Measurements from ENCODE around the gene HIVEP3.

The HIVEP3 gene

GRCh38 chr1:41523071-41523470 is 395.7 kb downstream of the HIVEP3 start:
- Histone ChIP-seq H3K27ac (ENCODE audit: low read depth, low read length, poor library complexity, severe bottlenecking) (no peak overlapping the region), H4K20me1 (ENCODE audit: insufficient read depth, low read length) (no peaks in the 10 kb centered on the region), H3K9me3 (ENCODE audit: low read length) (no peaks in the 10 kb centered on the region), H3K36me3 (ENCODE audit: insufficient read depth, low read length) (no peaks in the 10 kb centered on the region), H3K9ac (ENCODE audit: low read length) (no peak overlapping the region), H3K27me3 (ENCODE audit: insufficient read depth, low read length) (no peaks in the 10 kb centered on the region), H3K4me3 (ENCODE audit: low read depth, low read length, poor library complexity, severe bottlenecking) (no peak overlapping the region), H3F3A (ENCODE audit: insufficient read depth, low read length) (no peaks in the 10 kb centered on the region), H3K9me2 (ENCODE audit: low read depth, low read length) (no peaks in the 10 kb centered on the region), H3K4me1 (ENCODE audit: insufficient read depth, low read length, severe bottlenecking) (peaks cover 11% of the 10 kb centered on the region), H3K79me2 (ENCODE audit: insufficient read depth, low read length) (no peaks in the 10 kb centered on the region), H3K4me2 (ENCODE audit: low read length) (no peak overlapping the region), H2AFZ (ENCODE audit: low read length) (no peak overlapping the region)
- no peak for TF ChIP-seq CTCF (IDR thresholded peaks at IDR 0.05; ENCODE audit: low read length)
- TF ChIP-seq EZH2 (IDR thresholded peaks at IDR 0.05; ENCODE audit: borderline replicate concordance, low read length) = no peak

- Histone ChIP-seq H3K4me3 (ENCODE audit: low read depth, low read length, poor library complexity, severe bottlenecking) (no peak overlapping the region), H3K9ac (ENCODE audit: low read length) (no peak overlapping the region), H3K9me2 (ENCODE audit: low read depth, low read length) (no peaks in the 10 kb centered on the region), H3K9me3 (ENCODE audit: low read length) (no peaks in the 10 kb centered on the region), H3K79me2 (ENCODE audit: insufficient read depth, low read length) (no peaks in the 10 kb centered on the region), H2AFZ (ENCODE audit: low read length) (no peak overlapping the region), H3K36me3 (ENCODE audit: insufficient read depth, low read length) (no peaks in the 10 kb centered on the region), H3K4me2 (ENCODE audit: low read length) (no peak overlapping the region), H3K4me1 (ENCODE audit: insufficient read depth, low read length, severe bottlenecking) (peaks cover 24% of the 10 kb centered on the region), H3K27ac (ENCODE audit: low read depth, low read length, poor library complexity, severe bottlenecking) (no peak overlapping the region), H4K20me1 (ENCODE audit: insufficient read depth, low read length) (no peaks in the 10 kb centered on the region), H3F3A (ENCODE audit: insufficient read depth, low read length) (no peaks in the 10 kb centered on the region), H3K27me3 (ENCODE audit: insufficient read depth, low read length) (no peaks in the 10 kb centered on the region)
- no peak for TF ChIP-seq EZH2 (IDR thresholded peaks at IDR 0.05; ENCODE audit: borderline replicate concordance, low read length)
- no peak for TF ChIP-seq CTCF (IDR thresholded peaks at IDR 0.05; ENCODE audit: low read length)
Measured at GRCh38 chr1:41521766-41522165, 397.0 kb downstream of the HIVEP3 start.

- Histone ChIP-seq H3K27ac (ENCODE audit: low read depth, low read length, poor library complexity, severe bottlenecking) (no peak overlapping the region), H3K36me3 (ENCODE audit: insufficient read depth, low read length) (no peaks in the 10 kb centered on the region), H3K4me3 (ENCODE audit: low read depth, low read length, poor library complexity, severe bottlenecking) (no peak overlapping the region), H2AFZ (ENCODE audit: low read length) (no peak overlapping the region), H3K4me1 (ENCODE audit: insufficient read depth, low read length, severe bottlenecking) (peaks cover 30% of the 10 kb centered on the region), H3K79me2 (ENCODE audit: insufficient read depth, low read length) (no peaks in the 10 kb centered on the region), H3K9ac (ENCODE audit: low read length) (no peak overlapping the region), H3F3A (ENCODE audit: insufficient read depth, low read length) (no peaks in the 10 kb centered on the region), H3K9me2 (ENCODE audit: low read depth, low read length) (no peaks in the 10 kb centered on the region), H3K4me2 (ENCODE audit: low read length) (no peak overlapping the region), H3K27me3 (ENCODE audit: insufficient read depth, low read length) (no peaks in the 10 kb centered on the region), H3K9me3 (ENCODE audit: low read length) (no peaks in the 10 kb centered on the region), H4K20me1 (ENCODE audit: insufficient read depth, low read length) (no peaks in the 10 kb centered on the region)
- no peak for TF ChIP-seq CTCF (IDR thresholded peaks at IDR 0.05; ENCODE audit: low read length)
- no peak for TF ChIP-seq EZH2 (IDR thresholded peaks at IDR 0.05; ENCODE audit: borderline replicate concordance, low read length)
Measured at GRCh38 chr1:41520951-41521752, 397.6 kb downstream of the HIVEP3 start.

Data from OCI-LY1 (cell line).